Mucosa of descending colon (tissue), 3 donors: ENCODE results near the gene KCNG2. TPM values are rescaled to one million over a fixed set of nuclear protein-coding genes. Genes with fewer than 3 reads are reported as not detected.

Source experiments
- ATAC-seq: fragments of 200-7000 bp; cut with Tn5 transposase; one replicate; pipeline ENCODE4 v1.9.1; 2020; ENCODE audit warnings: mild to moderate bottlenecking, moderate library complexity
- DNase-seq, 3 donors: peaks; one replicate each; pipeline ENCODE4 v3.0.0-alpha.2; 2020
- H3K36me3 ChIP-seq: fragments of 200-600 bp; one replicate; pipeline ENCODE4 v1.8.0; 2021; ENCODE audit warnings: low read depth, mild to moderate bottlenecking
- H3K4me1 ChIP-seq: fragments of 200-600 bp; one replicate; pipeline ENCODE4 v1.8.0; 2021; ENCODE audit warnings: low read depth, mild to moderate bottlenecking
- H3K4me3 ChIP-seq: fragments of 200-600 bp; one replicate; pipeline ENCODE4 v1.8.0; 2021; ENCODE audit warnings: mild to moderate bottlenecking
- H3K9me3 ChIP-seq: fragments of 200-600 bp; one replicate; pipeline ENCODE4 v1.8.0; 2021; ENCODE audit warnings: mild to moderate bottlenecking
- intact Hi-C, 2 donors: fragments of 100-400 bp; cut with DNase I in 1 of 2; cut with micrococcal nuclease in 1 of 2; formaldehyde crosslinking; loops; one replicate each; pipeline versions ENCODE4 v1.11.0 to v1.11.1; 2022; cut with DNase I, micrococcal nuclease
- total RNA-seq, 3 donors: library from RNA; stranded (reverse); fragmentation: NEBNext Ultra II Directional in 2 of 3; extraction: Animal tissue kit (Norgen Biotek cat#: 25700) in 2 of 3; gene quantifications; one replicate each; pipeline versions ENCODE4 v1.2.1 to v1.2.4, GENCODE V29; 2021 to 2023
- TF ChIP-seq, protein P1 (sequence below): fragments of 200-600 bp; IDR thresholded peaks from one replicate; pipeline ENCODE4 v1.8.0; 2022; ENCODE audit warnings: antibody characterized with exemption, mild to moderate bottlenecking
- donor health status: DM: no; HTN: no; CAD: no; lungs with moderate emphysema.
- donor health status: DM: no; HTN: no; CAD: no.
- donor health status: DM: no; HTN: yes; CAD: no.

Gene KCNG2
- total RNA-seq, 3 donors from 2014 or later = 0.19 TPM; not detected in 2

DNA sequence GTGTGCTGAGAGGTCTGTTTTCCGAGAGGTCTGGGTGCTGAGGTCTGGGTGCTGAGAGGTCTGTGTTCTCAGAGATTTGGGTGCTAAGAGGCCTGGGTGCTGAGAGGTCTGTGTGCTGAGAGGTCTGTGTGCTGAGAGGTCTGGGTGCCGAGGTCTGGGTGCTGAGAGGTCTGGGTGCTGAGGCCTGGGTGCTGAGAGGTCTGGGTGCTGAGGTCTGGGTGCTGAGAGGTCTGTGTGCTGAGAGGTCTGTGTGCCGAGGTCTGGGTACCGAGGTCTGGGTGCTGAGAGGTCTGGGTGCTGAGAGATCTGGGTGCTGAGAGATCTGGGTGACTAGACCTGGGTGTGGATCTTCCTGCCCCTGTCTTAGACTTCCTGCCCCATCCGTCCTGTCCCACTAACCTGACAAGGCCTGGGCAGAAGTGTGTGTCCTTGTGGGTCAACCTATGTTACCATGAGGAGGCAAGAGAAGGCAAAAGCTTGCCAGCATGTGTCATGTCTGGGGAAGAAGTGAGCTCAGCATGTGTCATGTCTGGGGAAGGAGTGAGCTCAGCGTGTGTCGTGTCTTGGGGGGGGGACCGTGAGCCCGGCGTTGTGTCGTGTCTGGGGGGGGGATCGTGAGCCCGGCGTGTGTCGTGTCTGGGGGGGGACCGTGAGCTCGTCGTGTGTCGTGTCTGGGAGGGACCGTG, 69.3 kb downstream of the KCNG2 start:
- DNase-seq (no peak), ATAC-seq (no peak)
- TF ChIP-seq, protein P1, sequence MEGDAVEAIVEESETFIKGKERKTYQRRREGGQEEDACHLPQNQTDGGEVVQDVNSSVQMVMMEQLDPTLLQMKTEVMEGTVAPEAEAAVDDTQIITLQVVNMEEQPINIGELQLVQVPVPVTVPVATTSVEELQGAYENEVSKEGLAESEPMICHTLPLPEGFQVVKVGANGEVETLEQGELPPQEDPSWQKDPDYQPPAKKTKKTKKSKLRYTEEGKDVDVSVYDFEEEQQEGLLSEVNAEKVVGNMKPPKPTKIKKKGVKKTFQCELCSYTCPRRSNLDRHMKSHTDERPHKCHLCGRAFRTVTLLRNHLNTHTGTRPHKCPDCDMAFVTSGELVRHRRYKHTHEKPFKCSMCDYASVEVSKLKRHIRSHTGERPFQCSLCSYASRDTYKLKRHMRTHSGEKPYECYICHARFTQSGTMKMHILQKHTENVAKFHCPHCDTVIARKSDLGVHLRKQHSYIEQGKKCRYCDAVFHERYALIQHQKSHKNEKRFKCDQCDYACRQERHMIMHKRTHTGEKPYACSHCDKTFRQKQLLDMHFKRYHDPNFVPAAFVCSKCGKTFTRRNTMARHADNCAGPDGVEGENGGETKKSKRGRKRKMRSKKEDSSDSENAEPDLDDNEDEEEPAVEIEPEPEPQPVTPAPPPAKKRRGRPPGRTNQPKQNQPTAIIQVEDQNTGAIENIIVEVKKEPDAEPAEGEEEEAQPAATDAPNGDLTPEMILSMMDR = no peak
- H3K4me3 ChIP-seq = no peak overlapping the region
- H3K4me1 ChIP-seq = no peaks in the 10 kb centered on the region
- H3K9me3 ChIP-seq = no peaks in the 10 kb centered on the region
- intact Hi-C loops = loop anchor here in 1 of 2 donors (10.0 kb wide), 1 partner anchor 62 kb away; no protein-coding TSS in a partner anchor
- H3K36me3 ChIP-seq = no peaks in the 10 kb centered on the region

DNA sequence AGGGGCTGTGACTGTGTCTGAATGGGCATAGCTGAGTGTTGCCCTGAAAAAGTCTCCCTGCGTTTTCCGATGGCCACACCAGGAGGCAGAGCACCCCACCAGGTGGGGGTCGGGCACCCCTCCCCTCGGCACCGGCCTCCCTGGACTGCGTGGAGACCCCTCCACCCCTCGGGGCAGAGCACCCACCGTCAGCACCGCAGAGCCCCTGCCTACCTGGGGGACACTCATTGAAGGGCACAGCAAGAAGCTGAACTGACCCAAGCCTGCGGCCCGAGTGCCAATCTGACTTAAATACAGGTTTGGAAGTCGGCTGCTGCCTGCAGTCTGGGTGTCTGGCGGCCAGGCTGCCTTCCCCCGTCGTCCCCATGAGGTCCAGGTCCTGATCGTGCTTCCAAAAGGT, 69.9 kb downstream of the KCNG2 start:
- H3K4me3 ChIP-seq = no peak overlapping the region
- H3K4me1 ChIP-seq = no peaks in the 10 kb centered on the region
- intact Hi-C loops = loop anchor here in 1 of 2 donors (10.0 kb wide), 1 partner anchor 63 kb away; no protein-coding TSS in a partner anchor
- TF ChIP-seq, protein P1 = no peak
- ATAC-seq (no peak), DNase-seq (no peak)
- H3K9me3 ChIP-seq = no peaks in the 10 kb centered on the region
- no peaks in the 10 kb centered on the region for H3K36me3 ChIP-seq

DNA sequence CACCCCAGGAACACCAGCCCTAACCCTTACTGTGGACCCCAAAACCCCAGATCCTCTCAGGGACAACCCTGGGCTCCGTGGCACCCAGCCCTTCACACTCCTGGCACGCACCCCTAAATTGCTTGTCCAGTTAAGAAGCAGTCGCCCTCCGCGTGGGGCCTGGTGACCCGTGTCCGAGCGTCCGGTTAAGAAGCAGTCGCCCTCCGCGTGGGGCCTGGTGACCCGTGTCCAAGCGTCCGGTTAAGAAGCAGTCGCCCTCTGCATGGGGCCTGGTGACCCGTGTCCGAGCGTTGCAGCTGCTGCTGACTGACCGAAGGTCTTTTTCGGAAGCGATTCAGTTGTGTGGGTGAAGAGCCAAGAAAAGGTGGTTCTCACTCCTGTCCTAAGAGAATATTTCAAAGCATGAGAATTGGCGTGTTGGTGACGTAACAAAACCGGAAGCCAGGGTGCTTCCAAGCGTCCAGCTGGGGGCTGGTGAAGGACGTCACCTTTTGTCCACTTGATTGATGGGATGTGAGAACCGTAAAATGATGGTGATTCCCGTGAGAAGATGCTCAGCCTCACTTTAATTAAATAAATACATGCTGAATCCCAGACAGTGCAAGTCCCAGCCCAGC, 70.5 kb downstream of the KCNG2 start:
- ATAC-seq (no peak), DNase-seq (no peak)
- no peaks in the 10 kb centered on the region for H3K9me3 ChIP-seq
- no peak overlapping the region for H3K4me3 ChIP-seq
- no peaks in the 10 kb centered on the region for H3K4me1 ChIP-seq
- TF ChIP-seq, protein P1 = no peak
- no peaks in the 10 kb centered on the region for H3K36me3 ChIP-seq
- intact Hi-C loops = loop anchor here in 1 of 2 donors (10.0 kb wide), 1 partner anchor 63 kb away; no protein-coding TSS in a partner anchor

DNA sequence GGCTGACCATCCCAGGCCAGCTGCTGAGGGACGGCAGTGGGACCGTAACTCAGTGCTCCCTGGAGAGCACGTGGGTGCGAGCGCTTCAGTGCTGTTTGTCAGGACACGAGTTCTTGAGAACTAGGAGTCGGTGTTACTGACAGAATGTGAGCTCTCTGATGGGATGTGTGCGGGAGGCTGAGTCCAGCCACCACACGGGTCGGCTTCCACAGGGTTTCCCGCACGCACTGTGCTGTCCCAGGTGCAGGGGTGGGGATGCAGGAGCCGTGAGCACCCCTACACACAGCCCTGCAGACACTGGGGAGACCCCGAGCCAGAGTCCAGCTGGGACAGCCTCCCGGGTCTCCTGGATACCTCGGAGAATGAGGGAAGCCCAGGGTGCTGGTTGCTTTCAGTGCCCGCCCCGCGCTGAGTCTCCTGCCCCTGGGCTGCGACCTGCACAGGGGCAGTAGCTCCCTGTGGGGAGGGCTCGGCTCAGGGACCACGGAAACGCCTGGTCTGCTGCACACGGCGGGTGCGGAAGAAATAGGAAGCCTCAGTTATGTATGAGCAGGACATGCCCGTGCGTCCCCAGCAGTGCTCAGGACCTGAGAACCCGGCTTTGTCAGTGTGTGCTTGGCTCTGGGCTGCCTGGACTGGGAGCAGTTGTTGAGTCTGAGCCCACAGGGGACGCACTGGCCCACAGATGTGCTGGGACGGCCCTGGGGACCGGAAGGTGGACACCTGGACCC, 71.2 kb downstream of the KCNG2 start:
- H3K4me3 ChIP-seq = no peak overlapping the region
- no peaks in the 10 kb centered on the region for H3K4me1 ChIP-seq
- no peak for DNase-seq
- H3K9me3 ChIP-seq = no peaks in the 10 kb centered on the region
- H3K36me3 ChIP-seq = no peaks in the 10 kb centered on the region
- TF ChIP-seq, protein P1 = no peak
- intact Hi-C loops = loop anchor here in 1 of 2 donors (10.0 kb wide), 1 partner anchor 64 kb away; no protein-coding TSS in a partner anchor
- no peak for ATAC-seq

DNA sequence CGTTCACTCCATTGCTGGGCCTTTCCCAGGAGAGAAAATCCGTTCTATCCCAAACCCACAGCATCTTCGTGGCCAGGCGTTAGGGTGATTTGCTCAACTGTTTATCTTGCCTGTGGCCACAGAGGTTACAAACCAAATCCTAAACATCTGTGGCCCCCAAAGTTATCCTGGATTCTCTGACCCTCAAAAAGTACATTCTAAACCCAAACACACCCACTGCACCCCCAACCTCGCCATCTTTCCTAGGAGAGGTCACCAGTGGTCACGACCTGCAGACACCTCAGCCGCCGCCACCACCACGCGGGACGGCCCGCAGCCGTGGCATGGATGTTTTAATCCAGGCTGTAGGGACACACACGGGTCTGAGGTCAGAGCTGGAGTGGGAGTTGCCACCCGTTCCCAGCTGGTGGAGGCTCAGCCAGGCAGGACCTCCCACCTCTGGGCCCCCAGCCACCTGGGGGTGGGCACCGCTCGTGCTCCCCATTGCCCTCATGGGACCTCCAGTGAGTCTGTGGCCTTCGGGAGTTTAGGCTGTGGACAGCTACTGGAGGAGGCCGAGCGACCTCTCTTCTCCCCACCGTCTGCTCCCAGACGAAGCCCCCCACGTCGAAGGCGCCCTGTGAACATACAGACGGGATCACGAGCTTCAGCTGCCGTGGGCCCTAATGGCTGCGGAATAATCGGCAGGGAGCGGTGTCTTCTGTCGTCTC, 72.0 kb downstream of the KCNG2 start:
- Histone ChIP-seq H3K36me3 (no peaks in the 10 kb centered on the region), H3K4me1 (no peaks in the 10 kb centered on the region), H3K9me3 (no peaks in the 10 kb centered on the region), H3K4me3 (no peak overlapping the region)
- no peak for ATAC-seq
- intact Hi-C loops = loop anchor here in 1 of 2 donors (10.0 kb wide), 1 partner anchor 65 kb away; no protein-coding TSS in a partner anchor
- no peak for DNase-seq
- TF ChIP-seq, protein P1 = no peak
